Measurements from ENCODE around the gene TASOR2.

GRCh38 chr10:5655121-5655520, 29.5 kb upstream of the TASOR2 start:
- TF ChIP-seq EZH2 (IDR thresholded peaks at IDR 0.05) (no peak), POLR2AphosphoS5 (IDR thresholded peaks at IDR 0.05; ENCODE audit: borderline replicate concordance, low read depth, low read length) (no peak), FOXP2 (optimal IDR thresholded peaks at IDR 0.05; ENCODE audit: control extremely low read depth, extremely low read length, insufficient read depth) (no peak)
